Breast epithelium (tissue), 3 donors: Measurements from ENCODE around the gene CCL28.

ENCODE experiments used
- CTCF ChIP-seq, 3 donors: fragments of 450-650 bp; IDR thresholded peaks; one replicate each; pipeline ENCODE4 v1.5.1; 2016 to 2017; ENCODE audit warnings: antibody characterized with exemption in 3 of 3, mild to moderate bottlenecking in 3 of 3, moderate library complexity in 3 of 3
- POLR2A ChIP-seq: fragments of 450-650 bp; IDR thresholded peaks from one replicate; pipeline ENCODE4 v1.6.1; 2016; ENCODE audit warnings: antibody characterized with exemption, mild to moderate bottlenecking, moderate library complexity

GRCh38 chr5:43412156-43412555, at the start of gene CCL28:
- TF ChIP-seq CTCF (IDR thresholded peaks at IDR 0.05) (no peak), POLR2A (no peak)
